Measurements from ENCODE around the gene ADAMTS20.

ADAMTS20 gene

GRCh38 chr12:43428088-43428600 is 123.9 kb downstream of the ADAMTS20 start:
- H3K27me3 Mint-ChIP-seq, result no peaks in the 10 kb centered on the region
- no peaks in the 10 kb centered on the region for H3K36me3 Mint-ChIP-seq (ENCODE audit: low read depth)
- no peaks in the 10 kb centered on the region for H3K9me3 Mint-ChIP-seq
- no peak overlapping the region for H3K4me3 Mint-ChIP-seq
- ATAC-seq (no peak), DNase-seq (no peak)
- H3K4me1 Mint-ChIP-seq, result no peaks in the 10 kb centered on the region
- H3K27ac Mint-ChIP-seq, result no peak overlapping the region

- DNase-seq (no peak), ATAC-seq (no peak)
- Mint-ChIP-seq H3K9me3 (no peaks in the 10 kb centered on the region), H3K27ac (no peak overlapping the region), H3K4me3 (no peak overlapping the region), H3K27me3 (no peaks in the 10 kb centered on the region), H3K4me1 (no peaks in the 10 kb centered on the region), H3K36me3 (ENCODE audit: low read depth) (no peaks in the 10 kb centered on the region)
Observed at GRCh38 chr12:43425361-43425760, 126.6 kb downstream of the ADAMTS20 start.

GRCh38 chr12:43416981-43417380 is 135.0 kb downstream of the ADAMTS20 start:
- Mint-ChIP-seq H3K27me3 (no peaks in the 10 kb centered on the region), H3K36me3 (ENCODE audit: low read depth) (no peaks in the 10 kb centered on the region), H3K27ac (no peak overlapping the region), H3K4me3 (no peak overlapping the region), H3K4me1 (no peaks in the 10 kb centered on the region), H3K9me3 (no peaks in the 10 kb centered on the region)
- DNase-seq (no peak), ATAC-seq (no peak)

GRCh38 chr12:43407816-43408645 is 144.0 kb downstream of the ADAMTS20 start:
- H3K4me1 Mint-ChIP-seq, result no peaks in the 10 kb centered on the region
- ATAC-seq, result no peak
- no peak overlapping the region for H3K4me3 Mint-ChIP-seq
- no peaks in the 10 kb centered on the region for H3K9me3 Mint-ChIP-seq
- no peaks in the 10 kb centered on the region for H3K36me3 Mint-ChIP-seq (ENCODE audit: low read depth)
- no peak for DNase-seq
- peaks cover 3% of the 10 kb centered on the region for H3K27me3 Mint-ChIP-seq
- no peak overlapping the region for H3K27ac Mint-ChIP-seq

GRCh38 chr12:43406801-43407200 is 145.2 kb downstream of the ADAMTS20 start:
- H3K9me3 Mint-ChIP-seq, result no peaks in the 10 kb centered on the region
- ATAC-seq (no peak), DNase-seq (no peak)
- no peak overlapping the region for H3K4me3 Mint-ChIP-seq
- H3K27ac Mint-ChIP-seq, result no peak overlapping the region
- no peaks in the 10 kb centered on the region for H3K36me3 Mint-ChIP-seq (ENCODE audit: low read depth)
- H3K4me1 Mint-ChIP-seq, result no peaks in the 10 kb centered on the region
- H3K27me3 Mint-ChIP-seq, result peaks cover 3% of the 10 kb centered on the region

GRCh38 chr12:43402436-43402835 is 149.6 kb downstream of the ADAMTS20 start:
- Mint-ChIP-seq H3K4me1 (no peaks in the 10 kb centered on the region), H3K27me3 (no peaks in the 10 kb centered on the region), H3K9me3 (no peaks in the 10 kb centered on the region), H3K4me3 (no peak overlapping the region), H3K27ac (no peak overlapping the region), H3K36me3 (ENCODE audit: low read depth) (no peaks in the 10 kb centered on the region)
- DNase-seq (no peak), ATAC-seq (no peak)

- DNase-seq (no peak), ATAC-seq (no peak)
- no peaks in the 10 kb centered on the region for H3K36me3 Mint-ChIP-seq (ENCODE audit: low read depth)
- no peak overlapping the region for H3K27ac Mint-ChIP-seq
- H3K4me1 Mint-ChIP-seq, result no peaks in the 10 kb centered on the region
- no peaks in the 10 kb centered on the region for H3K27me3 Mint-ChIP-seq
- H3K9me3 Mint-ChIP-seq, result no peaks in the 10 kb centered on the region
- no peak overlapping the region for H3K4me3 Mint-ChIP-seq
Observed at GRCh38 chr12:43401096-43401495, 150.9 kb downstream of the ADAMTS20 start.

- Mint-ChIP-seq H3K4me3 (no peak overlapping the region), H3K27ac (no peak overlapping the region), H3K4me1 (no peaks in the 10 kb centered on the region), H3K36me3 (ENCODE audit: low read depth) (no peaks in the 10 kb centered on the region), H3K9me3 (no peaks in the 10 kb centered on the region), H3K27me3 (no peaks in the 10 kb centered on the region)
- no peak for DNase-seq
- no peak for ATAC-seq
Observed at GRCh38 chr12:43396671-43397070, 155.3 kb downstream of the ADAMTS20 start.

- Mint-ChIP-seq H3K4me3 (no peak overlapping the region), H3K4me1 (no peaks in the 10 kb centered on the region), H3K36me3 (ENCODE audit: low read depth) (no peaks in the 10 kb centered on the region), H3K9me3 (no peaks in the 10 kb centered on the region), H3K27me3 (no peaks in the 10 kb centered on the region), H3K27ac (no peak overlapping the region)
- ATAC-seq (no peak), DNase-seq (no peak)
Observed at GRCh38 chr12:43392116-43392515, 159.9 kb downstream of the ADAMTS20 start.

- Mint-ChIP-seq H3K4me3 (no peak overlapping the region), H3K4me1 (no peaks in the 10 kb centered on the region), H3K9me3 (peaks cover 12% of the 10 kb centered on the region), H3K27ac (no peak overlapping the region), H3K36me3 (ENCODE audit: low read depth) (no peaks in the 10 kb centered on the region), H3K27me3 (no peaks in the 10 kb centered on the region)
- ATAC-seq, result no peak
- DNase-seq, result no peak
Observed at GRCh38 chr12:43381879-43382278, 170.1 kb downstream of the ADAMTS20 start.

GRCh38 chr12:43378448-43378847 is 173.6 kb downstream of the ADAMTS20 start:
- no peaks in the 10 kb centered on the region for H3K36me3 Mint-ChIP-seq (ENCODE audit: low read depth)
- ATAC-seq (no peak), DNase-seq (no peak)
- H3K9me3 Mint-ChIP-seq, result peaks cover 12% of the 10 kb centered on the region
- no peak overlapping the region for H3K27ac Mint-ChIP-seq
- H3K27me3 Mint-ChIP-seq, result no peaks in the 10 kb centered on the region
- H3K4me1 Mint-ChIP-seq, result no peaks in the 10 kb centered on the region
- no peak overlapping the region for H3K4me3 Mint-ChIP-seq

- H3K27ac Mint-ChIP-seq, result no peak overlapping the region
- no peak overlapping the region for H3K4me3 Mint-ChIP-seq
- H3K27me3 Mint-ChIP-seq, result no peaks in the 10 kb centered on the region
- no peak for ATAC-seq
- H3K36me3 Mint-ChIP-seq (ENCODE audit: low read depth), result no peaks in the 10 kb centered on the region
- no peak for DNase-seq
- H3K9me3 Mint-ChIP-seq, result no peaks in the 10 kb centered on the region
- H3K4me1 Mint-ChIP-seq, result no peaks in the 10 kb centered on the region
Observed at GRCh38 chr12:43370263-43370662, 181.7 kb downstream of the ADAMTS20 start.

- no peak overlapping the region for H3K4me3 Mint-ChIP-seq
- H3K9me3 Mint-ChIP-seq, result no peaks in the 10 kb centered on the region
- no peaks in the 10 kb centered on the region for H3K4me1 Mint-ChIP-seq
- ATAC-seq (no peak), DNase-seq (no peak)
- H3K36me3 Mint-ChIP-seq (ENCODE audit: low read depth), result no peaks in the 10 kb centered on the region
- no peaks in the 10 kb centered on the region for H3K27me3 Mint-ChIP-seq
- no peak overlapping the region for H3K27ac Mint-ChIP-seq
Observed at GRCh38 chr12:43362910-43363694, 188.9 kb downstream of the ADAMTS20 start.

- DNase-seq (no peak), ATAC-seq (no peak)
- no peaks in the 10 kb centered on the region for H3K4me1 Mint-ChIP-seq
- H3K36me3 Mint-ChIP-seq (ENCODE audit: low read depth), result no peaks in the 10 kb centered on the region
- H3K27ac Mint-ChIP-seq, result no peak overlapping the region
- H3K4me3 Mint-ChIP-seq, result no peak overlapping the region
- H3K9me3 Mint-ChIP-seq, result no peaks in the 10 kb centered on the region
- no peaks in the 10 kb centered on the region for H3K27me3 Mint-ChIP-seq
Observed at GRCh38 chr12:43361031-43361710, 190.8 kb downstream of the ADAMTS20 start.
